ENCODE results near the gene PWWP2B.
"Not testable (repeated sequence)": the region's sequence is repeated elsewhere in the genome, so short reads cannot be mapped to it uniquely, and the experiment has no call there.

PWWP2B gene

DNA sequence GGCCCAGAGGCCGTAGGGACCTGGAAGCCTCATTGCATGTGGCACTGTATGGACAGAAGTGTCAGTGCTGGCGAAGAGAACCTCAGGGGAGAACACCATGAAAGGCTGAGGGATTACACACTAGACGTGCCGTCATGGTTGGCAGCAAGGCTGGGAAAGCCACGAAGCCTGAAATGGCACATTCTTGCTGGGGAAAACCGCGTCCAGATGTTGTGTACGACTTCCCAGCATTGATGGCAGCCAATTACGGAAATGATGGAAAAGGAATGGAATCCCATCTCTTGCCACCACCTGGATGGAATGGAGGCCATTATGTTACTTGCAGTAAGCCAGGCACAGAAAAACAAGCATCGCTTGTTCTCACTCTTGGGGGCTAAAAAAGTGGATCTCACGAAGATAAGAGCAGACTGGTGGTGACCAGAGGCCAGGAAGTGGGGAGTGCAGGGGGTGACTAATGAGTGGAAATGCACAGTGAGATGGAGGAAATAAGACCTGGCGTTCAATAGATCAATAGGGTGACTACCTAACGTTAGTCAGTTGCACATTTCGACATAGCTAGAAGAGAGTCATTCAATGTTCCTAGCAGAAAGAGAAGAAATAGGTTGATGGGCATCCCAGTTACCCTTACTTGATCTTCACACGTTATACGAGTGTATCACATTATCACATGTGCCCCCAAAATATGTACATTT, 14.6 kb upstream of the PWWP2B start:
- no peak for DNase-seq

DNA sequence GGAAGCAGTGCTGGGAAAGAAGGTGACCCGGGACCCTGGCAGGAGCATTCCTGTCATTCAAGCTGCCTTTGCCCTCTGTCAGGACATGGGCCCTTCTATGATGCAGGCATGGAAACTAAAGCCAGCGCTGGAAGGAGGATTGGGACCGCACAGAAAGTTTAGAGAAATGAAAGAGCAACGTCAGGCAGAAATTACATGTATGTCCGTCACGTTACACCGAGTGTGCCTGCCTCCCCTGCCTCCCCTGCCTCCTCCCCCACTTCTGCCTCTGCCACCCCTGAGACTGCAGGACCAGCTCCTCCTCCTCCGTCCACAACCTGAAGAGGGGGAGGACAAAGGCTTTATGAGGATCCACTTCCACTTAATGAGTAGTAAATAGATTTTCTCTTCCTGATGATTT, 13.9 kb upstream of the PWWP2B start:
- DNase-seq = no peak

DNA sequence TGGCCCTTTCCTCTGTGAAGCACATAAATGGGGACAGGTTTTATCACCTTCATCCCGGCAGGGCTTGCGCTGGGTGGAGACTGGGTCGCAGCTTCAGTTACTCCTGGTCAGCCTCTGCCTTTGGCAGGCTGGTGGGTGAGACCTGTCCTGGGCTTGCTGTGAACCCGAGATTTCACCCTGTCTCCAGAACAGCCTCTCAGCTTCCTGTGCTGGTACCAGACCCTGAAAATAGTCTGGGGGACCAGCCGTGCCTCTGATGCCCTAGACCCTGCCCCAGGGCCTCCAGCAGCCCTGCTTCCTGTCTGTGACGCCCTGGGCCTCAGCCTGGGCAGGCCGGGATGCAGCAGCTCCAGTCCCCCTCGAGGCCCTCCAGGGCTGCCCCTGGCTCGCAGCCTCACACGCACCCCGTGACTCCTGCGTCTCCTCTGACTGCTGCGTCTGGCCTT, 13.2 kb upstream of the PWWP2B start:
- DNase-seq = no peak

DNA sequence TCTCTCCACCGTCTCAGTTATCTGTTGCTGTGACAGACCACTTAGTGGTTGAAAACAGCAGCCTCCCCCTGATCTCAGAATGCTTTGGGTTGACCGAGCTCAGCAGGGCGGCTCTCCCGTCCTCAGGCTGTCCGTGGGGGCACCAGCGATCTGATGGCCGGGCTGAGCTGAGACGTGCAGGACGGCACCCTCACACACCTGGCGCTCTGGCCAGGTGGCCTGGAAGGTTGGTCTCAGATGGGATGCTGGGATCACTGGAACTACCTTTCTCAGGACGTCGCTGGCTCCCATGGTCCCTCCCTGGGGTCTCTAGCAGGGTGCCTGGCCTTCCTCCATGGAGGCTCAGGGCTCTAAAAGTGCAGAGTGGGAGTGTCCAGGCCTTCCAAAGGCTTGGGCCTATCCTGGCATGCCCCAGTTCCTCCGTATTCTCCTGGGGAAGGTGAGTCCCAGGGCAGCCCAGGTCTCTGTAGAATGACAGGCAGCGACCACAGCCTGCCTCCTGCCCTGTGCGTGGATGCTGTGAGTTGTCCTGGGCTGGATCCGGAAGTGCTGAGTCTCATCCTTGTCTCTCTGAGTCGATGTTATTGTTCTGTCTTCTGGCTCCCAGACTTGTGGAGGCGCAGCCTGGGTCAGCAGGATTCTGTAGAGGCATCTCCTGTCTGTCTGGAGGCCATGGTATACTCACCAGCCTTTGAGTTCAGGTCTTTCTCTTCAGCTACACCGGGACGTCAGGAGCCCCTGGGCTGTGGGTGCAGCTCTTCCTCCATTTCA, 12.2 kb upstream of the PWWP2B start:
- no peak for DNase-seq

DNA sequence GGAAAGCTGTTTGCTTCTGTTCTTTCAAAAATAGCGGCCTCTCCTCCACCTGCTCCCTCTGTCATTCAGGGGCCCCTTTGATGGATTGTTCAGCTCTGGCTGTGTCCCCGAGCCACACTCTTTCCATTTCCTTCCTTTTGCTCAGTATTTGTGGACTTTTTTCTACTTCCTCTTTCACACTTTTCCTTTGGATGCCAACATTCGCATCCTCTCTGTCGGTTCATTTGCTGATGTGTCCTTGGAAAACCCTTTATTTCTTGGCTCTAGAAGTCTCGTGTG, 11.7 kb upstream of the PWWP2B start:
- DNase-seq = no peak

DNA sequence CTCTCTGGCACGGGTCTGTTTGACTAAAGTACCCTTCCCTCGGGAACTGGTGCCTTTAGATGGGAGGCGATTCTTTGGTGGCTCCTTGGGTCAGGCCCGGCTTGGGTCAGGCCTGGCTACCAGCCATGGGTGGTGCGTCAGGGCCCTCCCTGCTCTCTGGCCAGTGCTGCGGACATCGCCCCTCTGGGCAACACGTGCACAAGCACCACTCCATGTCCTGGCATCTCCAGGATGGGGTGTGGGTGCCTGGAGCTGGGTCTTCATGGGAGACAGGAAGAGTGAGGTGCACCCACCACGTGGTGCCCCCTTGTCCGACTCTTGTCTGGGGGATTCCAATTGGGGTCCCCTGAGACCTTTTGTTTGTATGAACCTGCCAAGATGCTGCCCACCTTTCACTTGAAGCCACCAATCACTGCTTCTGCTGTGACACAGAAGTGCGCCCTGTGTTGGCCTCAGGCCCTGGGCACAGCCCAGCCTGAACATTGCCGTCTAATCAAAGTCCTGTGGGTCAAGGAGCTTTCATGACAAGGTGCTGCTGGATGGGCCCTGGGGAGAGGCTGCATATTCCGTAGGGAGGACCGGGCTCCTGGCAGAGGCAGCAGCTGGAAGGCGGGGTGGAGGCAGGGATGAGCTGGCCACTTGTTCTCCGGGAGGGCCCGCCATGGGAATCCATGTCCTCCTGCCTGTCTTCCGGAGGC, 11.1 kb upstream of the PWWP2B start:
- DNase-seq = no peak

DNA sequence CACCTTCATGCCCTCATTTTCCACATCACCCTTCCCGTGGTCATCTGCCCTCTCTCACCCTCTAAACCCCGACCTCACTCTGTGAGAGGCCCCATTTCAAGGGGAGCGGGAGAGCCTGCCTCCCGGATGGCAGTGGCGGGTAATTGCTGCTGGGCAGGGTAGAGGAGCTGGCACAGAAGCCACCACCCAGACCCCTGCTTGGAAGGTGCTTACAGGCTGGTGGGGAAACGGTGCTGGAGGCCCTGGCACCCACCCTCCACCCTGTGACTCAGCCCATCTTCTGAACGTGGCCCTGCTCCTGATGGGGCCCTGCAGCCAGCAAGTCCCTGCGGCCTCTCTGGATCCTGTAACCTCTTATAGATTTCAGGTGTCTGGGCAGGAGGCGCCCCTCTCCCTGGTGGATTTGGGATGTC, 10.6 kb upstream of the PWWP2B start:
- DNase-seq = no peak

DNA sequence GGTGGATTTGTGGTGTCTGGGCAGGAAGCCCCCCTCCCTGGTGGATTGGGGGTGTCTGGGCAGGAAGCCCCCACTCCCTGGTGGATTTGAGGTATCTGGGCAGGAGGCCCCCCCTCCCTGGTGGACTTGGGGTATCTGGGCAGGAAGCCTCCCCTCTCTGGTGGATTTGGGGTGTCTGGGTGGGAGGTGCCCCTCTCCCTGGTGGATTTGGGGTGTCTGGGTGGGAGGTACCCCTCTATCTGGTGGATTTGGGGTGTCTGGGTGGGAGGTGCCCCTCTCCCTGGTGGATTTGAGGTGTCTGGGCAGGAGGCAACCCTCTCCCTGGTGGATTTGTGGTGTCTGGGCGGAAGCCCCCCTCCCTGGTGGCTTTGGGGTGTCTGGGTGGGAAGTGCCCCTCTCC, 10.1 kb upstream of the PWWP2B start:
- not testable (repeated sequence) for DNase-seq

DNA sequence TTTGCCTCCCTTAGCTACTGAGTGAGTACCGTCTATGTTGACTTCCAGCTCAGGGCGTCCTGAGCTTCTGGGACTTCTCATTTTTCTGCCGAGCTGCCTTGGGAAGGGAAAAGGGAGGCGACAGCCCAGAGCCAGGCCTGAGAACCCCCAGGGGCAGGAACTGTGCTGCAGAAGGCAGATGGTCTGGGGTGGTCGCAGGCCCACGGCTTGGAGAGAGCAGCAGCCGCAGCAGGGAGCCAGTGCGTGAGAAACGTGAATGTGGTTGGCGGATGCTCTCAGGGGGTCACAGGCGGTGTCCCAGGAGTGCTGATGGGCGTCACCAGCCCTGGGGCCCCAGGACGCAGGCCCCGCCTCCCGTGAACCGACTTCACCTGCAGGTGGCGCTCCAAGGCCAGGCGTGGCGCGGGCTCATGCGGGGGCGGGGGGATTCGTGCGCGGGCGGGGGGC, 9.2 kb upstream of the PWWP2B start:
- peak; percentile 86 for DNase-seq

DNA sequence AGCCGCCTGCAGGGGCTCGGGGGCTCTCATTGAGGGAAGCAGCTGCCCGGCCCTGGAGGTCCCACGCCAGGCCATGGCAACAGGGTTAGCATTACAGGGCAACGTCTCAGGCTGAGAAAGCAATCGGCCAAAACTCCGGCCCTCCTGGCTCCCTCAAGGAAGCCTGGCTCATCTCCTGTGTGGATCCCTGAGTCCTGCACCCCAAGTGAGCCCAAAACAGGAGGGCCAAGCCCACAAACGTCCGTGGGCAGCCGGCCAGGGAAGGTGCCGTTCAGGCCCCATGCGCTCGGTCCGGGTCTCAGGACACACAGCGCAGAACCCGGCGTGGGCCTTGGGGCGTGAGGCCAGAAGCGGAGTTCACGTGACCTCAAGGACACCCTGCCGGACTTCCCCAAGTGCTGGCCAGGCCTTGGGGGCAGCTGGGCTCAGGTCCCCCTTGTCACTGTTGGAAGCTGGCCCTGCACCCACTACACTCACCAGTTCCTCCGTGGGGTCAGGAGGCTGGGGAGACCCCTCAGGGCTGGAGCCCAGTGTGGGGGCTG, 8.0 kb upstream of the PWWP2B start:
- no peak for DNase-seq

DNA sequence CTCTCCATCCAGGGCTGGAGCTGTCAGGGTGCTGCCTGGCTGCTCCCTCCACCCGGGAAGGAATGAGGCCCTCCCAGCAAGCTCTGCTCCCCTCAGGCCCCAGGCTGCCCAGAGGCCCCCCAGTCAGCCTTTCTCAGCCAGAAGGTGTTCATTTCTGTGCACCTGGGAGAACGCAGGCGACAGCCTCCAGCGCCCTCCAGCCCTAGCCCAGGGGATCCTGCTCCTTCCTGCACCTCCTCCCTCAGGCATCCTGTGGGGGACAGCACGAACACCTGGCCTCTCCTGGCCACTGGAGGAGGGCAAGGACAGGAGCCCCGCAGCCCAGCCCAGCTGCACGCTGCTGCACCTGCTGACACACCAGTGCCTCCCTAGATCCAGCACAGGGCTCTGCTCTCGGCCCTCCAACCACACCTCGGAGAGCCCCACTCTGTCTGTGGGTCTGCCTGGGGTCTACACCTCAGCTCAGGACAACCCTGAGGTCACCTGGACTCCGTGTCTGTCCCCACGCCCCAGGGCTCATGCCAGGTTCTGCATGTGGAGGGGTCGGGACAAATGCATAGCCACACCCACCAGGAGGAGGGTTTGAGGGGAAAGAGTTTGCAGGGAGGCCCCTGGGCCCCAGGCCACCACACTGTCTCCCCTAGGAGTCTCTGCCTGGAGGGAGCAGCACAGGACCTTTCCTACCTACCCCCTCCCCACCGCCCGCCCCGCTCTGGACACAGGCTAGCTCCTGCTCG, 7.4 kb upstream of the PWWP2B start:
- no peak for DNase-seq

DNA sequence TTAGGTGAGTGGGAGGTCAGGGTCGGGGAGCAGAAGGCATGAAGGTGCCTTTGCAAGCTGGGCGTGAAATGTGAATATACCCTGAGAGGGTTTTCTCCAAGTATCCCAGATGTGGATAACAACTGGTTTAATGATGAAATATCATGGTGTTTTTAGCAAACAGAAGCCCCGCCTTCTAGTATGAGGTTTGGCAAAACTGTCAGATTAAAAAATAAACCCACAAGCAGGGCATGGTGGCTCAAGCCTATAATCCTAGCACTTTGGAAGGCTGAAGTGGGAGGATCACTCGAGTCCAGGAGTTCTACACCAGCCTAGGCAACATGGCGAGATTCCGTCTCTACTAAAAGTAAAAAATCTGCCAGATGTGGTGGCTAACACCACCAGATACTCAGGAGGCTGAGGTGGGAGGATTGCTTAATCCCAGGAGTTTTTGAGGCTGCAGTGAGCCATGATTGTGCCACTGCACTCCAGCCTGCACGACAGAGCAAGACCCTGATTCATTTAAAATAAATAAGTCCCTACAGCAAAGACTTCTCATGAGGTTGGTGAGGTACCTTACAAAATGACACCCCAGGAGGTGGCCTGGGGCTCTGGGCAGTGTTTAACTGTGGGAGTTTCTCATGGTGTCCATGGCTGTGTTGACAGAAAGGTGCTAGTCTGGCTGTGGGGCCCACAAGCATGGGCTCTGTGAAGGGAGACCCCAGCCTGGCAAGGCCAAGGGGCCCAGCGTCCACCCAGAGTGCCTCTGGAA, 6.7 kb upstream of the PWWP2B start:
- no peak for DNase-seq

DNA sequence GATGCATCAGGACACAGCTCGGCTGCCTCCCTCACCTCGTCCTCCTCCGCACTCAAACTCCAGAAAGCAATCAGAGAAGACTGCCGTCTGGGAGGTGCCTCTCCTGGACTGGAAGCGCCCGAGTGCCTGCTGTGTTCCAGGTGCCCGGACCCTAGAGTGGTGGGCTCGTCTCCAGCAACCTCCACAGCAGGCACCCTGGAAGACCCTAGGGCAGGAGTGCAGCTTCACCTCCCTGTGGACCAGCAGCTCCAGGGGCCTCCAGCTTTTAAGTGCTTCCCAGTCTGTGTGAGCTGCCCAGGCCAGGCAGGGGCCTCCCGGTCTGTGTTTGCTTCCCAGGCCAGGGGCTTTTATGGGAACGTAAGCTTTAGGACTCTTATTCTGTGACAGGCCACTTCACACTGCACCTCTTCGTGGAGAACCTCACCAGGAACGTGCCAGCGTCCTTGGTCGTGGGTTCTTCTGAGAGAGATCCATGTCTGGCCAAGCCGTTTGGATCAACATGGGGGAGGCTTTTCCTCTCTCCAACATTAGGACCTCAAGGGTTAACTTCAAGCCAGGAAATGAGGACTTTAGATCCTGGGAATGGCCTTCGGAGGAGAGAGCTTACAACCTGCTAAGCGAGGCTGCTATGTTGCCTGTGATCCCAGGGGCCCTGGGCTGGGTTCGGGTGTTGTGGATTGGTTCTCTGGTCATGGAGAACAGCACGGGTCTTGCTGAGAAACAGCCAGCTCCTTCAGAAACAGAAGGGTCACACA, 5.9 kb upstream of the PWWP2B start:
- DNase-seq = no peak

DNA sequence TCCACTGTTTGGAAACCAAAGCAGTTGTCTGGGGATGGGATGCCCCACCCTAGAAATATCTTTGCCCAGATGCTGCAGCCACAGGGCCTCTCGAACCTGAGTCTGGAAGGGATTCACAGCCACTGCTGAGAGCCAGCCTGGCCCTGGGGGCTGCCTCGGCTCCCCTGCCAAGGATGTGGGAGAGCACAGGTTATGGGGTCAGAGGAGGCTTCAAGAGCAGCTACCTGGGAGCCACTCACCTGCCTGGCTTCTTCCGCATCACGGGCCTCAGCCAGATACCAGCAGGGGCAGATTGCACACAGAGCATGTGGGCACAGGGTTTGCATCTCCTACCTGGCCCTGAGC, 5.4 kb upstream of the PWWP2B start:
- DNase-seq = no peak

DNA sequence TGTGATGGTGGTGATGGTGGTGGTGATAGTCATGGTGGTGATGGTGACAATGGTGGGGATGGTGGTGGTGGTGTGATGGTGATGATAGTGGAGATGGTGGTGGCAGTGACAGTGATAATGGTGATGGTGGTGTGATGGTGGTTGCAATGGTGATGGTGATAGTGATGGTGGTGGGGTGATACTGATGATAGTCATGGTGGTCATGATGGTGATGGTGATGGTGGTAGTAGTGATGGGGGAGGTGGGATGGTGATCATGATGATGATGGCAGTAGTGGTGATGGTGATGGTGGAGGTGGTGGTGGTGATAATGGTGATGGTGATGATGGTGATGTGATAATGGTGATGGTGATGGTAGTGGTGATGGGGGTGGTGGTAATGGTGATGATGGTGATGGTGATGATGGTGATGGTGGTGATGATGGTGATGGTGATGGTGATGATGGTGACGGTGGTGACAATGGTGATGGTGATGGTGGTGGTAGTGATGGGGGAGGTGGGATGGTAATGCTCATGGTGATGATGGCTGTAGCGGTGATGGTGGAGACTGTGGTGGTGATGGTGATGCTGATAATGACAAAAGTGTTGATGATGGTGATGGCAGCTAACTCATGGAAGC, 4.7 kb upstream of the PWWP2B start:
- no peak for DNase-seq

DNA sequence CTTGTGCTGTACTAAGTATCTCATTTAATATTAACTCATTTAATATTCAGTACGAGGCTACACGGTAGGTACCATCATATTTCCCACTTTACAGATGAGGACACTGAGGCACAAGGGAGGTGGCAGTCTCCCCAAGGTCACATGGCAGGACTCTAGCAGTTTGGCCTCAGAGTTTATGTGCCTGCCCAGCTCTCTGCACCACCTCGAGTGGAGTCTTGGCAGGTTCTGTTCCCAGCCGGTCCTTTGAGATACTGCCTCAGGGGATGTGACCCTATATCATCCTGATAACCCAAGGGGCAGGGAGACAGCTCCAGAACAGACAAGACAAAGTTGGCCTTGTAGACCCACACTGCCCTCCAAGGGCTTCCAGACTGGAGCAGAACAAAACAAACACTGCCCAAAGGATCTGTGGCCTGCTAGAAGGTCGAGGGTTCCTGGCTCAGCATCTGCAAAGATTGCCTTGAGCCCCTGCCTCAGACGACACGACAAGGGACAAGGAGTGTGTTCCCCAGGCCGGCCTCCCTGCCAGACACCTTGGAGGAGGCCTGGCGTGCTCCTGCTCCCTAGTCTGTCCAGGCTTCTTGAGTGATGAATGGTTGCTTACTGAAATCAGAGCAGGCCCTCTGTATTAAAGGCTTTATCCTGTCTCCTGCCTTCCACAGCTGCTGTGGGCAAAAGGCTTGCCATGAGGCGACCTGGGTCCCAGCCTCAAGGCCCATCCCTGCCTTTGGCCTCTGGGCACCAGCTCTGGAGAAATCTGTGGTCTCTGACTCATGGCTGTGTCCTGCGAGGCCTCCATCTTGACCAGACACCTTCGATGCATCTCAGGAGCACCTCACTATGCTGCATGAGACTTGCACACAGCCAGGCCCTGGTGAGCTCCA, 3.9 kb upstream of the PWWP2B start:
- no peak for DNase-seq

DNA sequence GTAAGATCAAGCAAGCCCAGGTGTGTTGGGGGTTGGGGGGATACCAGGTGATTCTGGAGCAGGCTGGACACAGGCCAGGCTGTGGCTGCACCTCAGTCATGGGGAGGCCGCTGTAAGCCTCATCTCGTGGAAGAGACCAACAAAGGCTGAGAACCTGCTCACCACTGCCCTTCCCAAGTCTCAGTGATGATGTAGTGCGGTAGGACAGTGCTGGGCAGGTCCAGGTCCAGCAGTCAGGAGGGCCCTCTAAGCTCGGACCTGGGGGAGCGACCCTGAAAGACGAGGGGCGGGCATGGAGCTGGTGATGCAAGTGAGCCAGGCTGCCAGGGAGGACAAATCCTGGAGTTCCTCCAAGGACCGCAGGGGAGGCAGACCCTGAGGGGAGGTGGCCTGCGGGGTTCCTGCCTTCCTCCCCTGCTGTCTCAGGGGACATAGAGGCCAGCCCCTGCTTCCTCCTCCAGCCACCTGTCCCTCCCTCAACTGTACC, 3.3 kb upstream of the PWWP2B start:
- DNase-seq = no peak

DNA sequence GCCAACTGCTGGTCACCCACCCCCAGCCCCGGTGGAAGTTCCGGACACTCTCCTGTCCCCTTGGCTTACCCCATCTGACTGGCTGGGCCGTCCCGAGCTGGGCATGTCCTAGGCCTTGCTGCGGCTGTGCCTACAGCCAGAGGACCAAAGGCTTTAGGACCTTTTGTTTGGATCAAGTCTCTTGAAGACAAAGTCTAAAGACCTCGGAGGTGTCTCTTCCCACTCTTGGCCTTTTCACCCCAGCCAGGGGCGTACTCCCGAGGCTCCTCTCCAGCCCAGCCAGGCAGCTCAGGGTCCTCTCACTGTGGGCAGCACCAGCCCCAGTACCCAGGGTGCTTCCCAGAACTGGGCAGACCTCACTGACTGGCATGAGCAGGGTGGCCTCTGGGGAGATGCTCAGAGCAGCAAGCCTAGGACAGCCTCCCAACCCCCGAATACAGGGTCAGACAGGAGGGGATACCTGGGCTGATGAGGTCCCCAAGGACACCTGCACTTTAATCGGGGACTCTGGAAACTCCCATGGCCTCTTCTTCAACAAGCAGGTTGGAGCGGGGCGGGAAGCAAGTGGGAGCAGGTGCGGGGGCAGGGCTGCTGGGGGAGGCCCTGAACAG, 2.7 kb upstream of the PWWP2B start:
- DNase-seq = no peak

DNA sequence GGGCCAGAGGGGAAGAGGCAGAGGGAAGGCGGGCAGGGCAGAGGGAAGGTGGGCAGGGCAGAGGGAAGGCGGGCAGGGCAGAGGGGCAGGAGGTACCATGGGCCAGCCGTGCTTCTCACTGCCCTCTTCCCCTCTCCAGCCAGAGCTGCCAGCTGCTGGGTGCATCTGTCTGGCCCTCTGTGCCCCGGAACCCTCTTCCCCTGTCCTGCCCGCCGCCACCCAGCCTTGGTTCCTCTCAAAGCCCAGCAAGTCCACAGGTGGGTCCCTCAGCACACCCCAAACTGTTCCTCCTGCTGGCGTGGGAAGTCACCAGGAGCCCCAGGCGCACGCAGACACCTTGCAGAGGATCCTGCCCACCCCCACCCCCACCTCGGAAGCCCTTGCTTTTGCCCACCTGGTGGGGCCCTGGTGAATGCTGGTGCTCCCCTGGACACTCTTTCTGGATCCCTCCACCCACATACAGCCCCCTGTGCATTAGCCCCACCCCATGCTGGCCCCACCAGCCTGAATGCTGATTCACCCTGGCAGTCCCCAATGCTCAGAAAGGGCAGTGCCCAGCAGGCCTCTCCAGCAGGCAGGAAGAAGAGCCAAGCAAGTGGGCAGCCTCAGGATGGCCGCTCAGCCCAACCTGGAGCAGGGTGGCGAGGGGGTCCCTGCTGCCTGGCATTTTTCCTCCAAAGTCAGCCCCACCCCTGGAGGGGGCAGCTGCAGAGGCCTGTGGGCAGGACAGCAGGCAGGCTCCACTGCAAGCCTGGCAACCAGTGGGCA, 1.9 kb upstream of the PWWP2B start:
- DNase-seq = no peak
